HepG2 (cell line): ENCODE results near the gene TAPBP. TPM values are rescaled to one million over a fixed set of nuclear protein-coding genes. Genes with fewer than 3 reads are reported as not detected.

ENCODE experiments used
- ATF4 ChIP-seq, 2 experiments: fragments of 450-650 bp in 1 of 2; sonication (generic) in 1 of 2; formaldehyde crosslinking; IDR thresholded peaks; 2 replicates each; pipeline versions ENCODE4 v1.5.0 to v1.8.0; 2020 to 2022; ENCODE audit warnings: mild to moderate bottlenecking in 1 of 2, missing genetic modification reagents in 1 of 2
- BRCA1 ChIP-seq: sonication (generic); formaldehyde crosslinking; IDR thresholded peaks from 2 replicates; pipeline ENCODE4 v1.4.0; 2020; ENCODE audit warnings: missing genetic modification reagents
- CCDC6 ChIP-seq: sonication (generic); formaldehyde crosslinking; IDR thresholded peaks from 2 replicates; pipeline ENCODE4 v1.8.1; 2022; ENCODE audit warnings: mild to moderate bottlenecking, missing genetic modification reagents, moderate library complexity
- CREM ChIP-seq, 2 experiments: sonication (generic) in 1 of 2; formaldehyde crosslinking in 1 of 2; IDR thresholded peaks; 2 replicates each; pipeline versions ENCODE4 v1.4.0 to v1.6.1; 2016 to 2020; ENCODE audit warnings: antibody characterized with exemption in 1 of 2, mild to moderate bottlenecking in 1 of 2, missing genetic modification reagents in 1 of 2
- IRX3 ChIP-seq: sonication (generic); formaldehyde crosslinking; IDR thresholded peaks from 2 replicates; pipeline ENCODE4 v1.8.1; 2023; ENCODE audit warnings: mild to moderate bottlenecking, low read depth, missing genetic modification reagents, borderline replicate concordance
- KDM5A ChIP-seq: fragments of 200-600 bp; sonication (generic); IDR thresholded peaks from 2 replicates; pipeline ENCODE4 v1.7.0; 2018; ENCODE audit warnings: antibody characterized with exemption, mild to moderate bottlenecking, low read length, borderline replicate concordance
- KLF9 ChIP-seq: IDR thresholded peaks from 2 replicates; pipeline ENCODE4 v1.6.1; 2016; ENCODE audit warnings: low read depth
- MAFK ChIP-seq, 2 experiments: IDR thresholded peaks in 1 of 2; conservative IDR thresholded peaks in 1 of 2; 2 replicates each; pipeline ENCODE4 v1.6.1; 2011; ENCODE audit warnings: improper control_type of control experiment in 2 of 2, low read length in 2 of 2
- MTA1 ChIP-seq: sonication (generic); formaldehyde crosslinking; IDR thresholded peaks from 2 replicates; pipeline ENCODE4 v1.4.0; 2020; ENCODE audit warnings: missing genetic modification reagents, mild to moderate bottlenecking, borderline replicate concordance
- ONECUT2 ChIP-seq: sonication (generic); formaldehyde crosslinking; IDR thresholded peaks from 2 replicates; pipeline ENCODE4 v1.4.0; 2020; ENCODE audit warnings: missing genetic modification reagents
- POLR2AphosphoS2 ChIP-seq: IDR thresholded peaks from 2 replicates; pipeline ENCODE4 v1.6.1; 2011; ENCODE audit warnings: low read depth, low read length, improper control_type of control experiment
- SAFB2 ChIP-seq: sonication (generic); formaldehyde crosslinking; IDR thresholded peaks from 2 replicates; pipeline ENCODE4 v1.5.1; 2020; ENCODE audit warnings: missing genetic modification reagents, low read depth, mild to moderate bottlenecking, borderline replicate concordance
- SMYD3 ChIP-seq: sonication (generic); formaldehyde crosslinking; IDR thresholded peaks from 2 replicates; pipeline ENCODE4 v1.8.1; 2023; ENCODE audit warnings: mild to moderate bottlenecking, missing genetic modification reagents
- SP140L ChIP-seq: sonication (generic); formaldehyde crosslinking; IDR thresholded peaks from 2 replicates; pipeline ENCODE4 v1.4.0; 2020; ENCODE audit warnings: missing genetic modification reagents, borderline replicate concordance
- TBL1XR1 ChIP-seq: fragments of 150-350 bp; IDR thresholded peaks from 2 replicates; pipeline ENCODE4 v1.6.1; 2014; ENCODE audit warnings: borderline replicate concordance, low read length; ENCODE audit not compliant: partially characterized antibody
- TCF12 ChIP-seq, 2 experiments: fragments of 450-650 bp in 1 of 2; sonication (generic) in 1 of 2; formaldehyde crosslinking in 1 of 2; IDR thresholded peaks; 2 replicates each; pipeline versions ENCODE4 v1.6.1 to v1.8.0; 2017 to 2022; ENCODE audit warnings: antibody characterized with exemption in 1 of 2, mild to moderate bottlenecking in 1 of 2, missing genetic modification reagents in 1 of 2, moderate library complexity in 1 of 2
- TMF1 ChIP-seq: sonication (generic); formaldehyde crosslinking; IDR thresholded peaks from 2 replicates; pipeline ENCODE4 v1.8.1; 2022; ENCODE audit warnings: low read depth, missing genetic modification reagents
- ZNF180 ChIP-seq: sonication (generic); formaldehyde crosslinking; IDR thresholded peaks from 2 replicates; pipeline ENCODE4 v1.4.0; 2020; ENCODE audit warnings: low read depth, missing genetic modification reagents, borderline replicate concordance
- ZNF230 ChIP-seq: sonication (generic); formaldehyde crosslinking; IDR thresholded peaks from 2 replicates; pipeline ENCODE4 v1.4.0; 2020; ENCODE audit warnings: mild to moderate bottlenecking, missing genetic modification reagents
- ZNF329 ChIP-seq: sonication (generic); formaldehyde crosslinking; IDR thresholded peaks from 2 replicates; pipeline ENCODE4 v1.9.0; 2021; ENCODE audit warnings: low read depth, mild to moderate bottlenecking, missing genetic modification reagents
- ZNF431 ChIP-seq: sonication (generic); formaldehyde crosslinking; IDR thresholded peaks from 2 replicates; pipeline ENCODE4 v1.9.0; 2022; ENCODE audit warnings: missing genetic modification reagents, low read depth, mild to moderate bottlenecking, borderline replicate concordance
- ZNF503 ChIP-seq: sonication (generic); formaldehyde crosslinking; IDR thresholded peaks from 2 replicates; pipeline ENCODE4 v1.4.0; 2020; ENCODE audit warnings: missing genetic modification reagents
- ZNF589 ChIP-seq: sonication (generic); formaldehyde crosslinking; conservative IDR thresholded peaks from 2 replicates; pipeline ENCODE4 v1.8.0; 2022; ENCODE audit warnings: mild to moderate bottlenecking, moderate library complexity, missing genetic modification reagents
- ZZZ3 ChIP-seq: sonication (generic); formaldehyde crosslinking; IDR thresholded peaks from 2 replicates; pipeline ENCODE4 v1.4.0; 2020; ENCODE audit warnings: missing genetic modification reagents, mild to moderate bottlenecking, borderline replicate concordance
- polyA plus RNA-seq, 8 experiments: library from polyadenylated mRNA; depleted of rRNA in 3 of 8; stranded (reverse) in 7 of 8; unstranded in 1 of 8; fragments of >200 nt; fragmentation: Illumina TruSeq in 4 of 8; extraction: Trizol in 4 of 8; gene quantifications; 2 replicates each; pipeline versions ENCODE4 v1.2.1 to v1.2.3, GENCODE V29; 2011 to 2016; ENCODE audit warnings: low read depth in 4 of 8, missing spikeins in 1 of 8, mixed read lengths in 1 of 8; ENCODE audit not compliant: insufficient read depth in 1 of 8
- total RNA-seq, 5 experiments: library from RNA; depleted of rRNA; stranded (reverse); fragments of >200 nt; fragmentation: Illumina TruSeq; extraction: Trizol; gene quantifications; 2 replicates each; pipeline ENCODE4 v1.2.3, GENCODE V29; 2016; ENCODE audit warnings: low read depth in 1 of 5
- TF ChIP-seq, protein P1 (sequence below): sonication (generic); formaldehyde crosslinking; IDR thresholded peaks from 2 replicates; pipeline ENCODE4 v1.8.1; 2023; ENCODE audit warnings: mild to moderate bottlenecking, missing genetic modification reagents
- TF ChIP-seq, protein P2 (sequence below): sonication (generic); formaldehyde crosslinking; IDR thresholded peaks from 2 replicates; pipeline ENCODE4 v1.4.0; 2020; ENCODE audit warnings: missing genetic modification reagents

The TAPBP gene
- total and polyA plus RNA-seq, 2 of the 13 experiments (the other 11 are each of a cell fraction or from before 2014, with no cell fraction given) = 27.4 to 32.3 TPM

GRCh38 chr6:33298773-33299236 is 15.1 kb downstream of the TAPBP start, which contains the start of gene RGL2 (continued):
- TF ChIP-seq ZNF329 (CRISPR knock-in tag) (no peak), ZNF589 (no peak), KDM5A (no peak), BRCA1 (CRISPR knock-in tag) (no peak), TBL1XR1 (no peak), ATF4 (CRISPR knock-in tag; IDR thresholded peaks at IDR 0.05) (no peak), ZNF503 (no peak), ONECUT2 (CRISPR knock-in tag) (no peak), ZNF180 (CRISPR knock-in tag) (no peak), POLR2AphosphoS2 (no peak), TCF12 (IDR thresholded peaks at IDR 0.05) (no peak), TCF12 (CRISPR knock-in tag; IDR thresholded peaks at IDR 0.05) (no peak), SP140L (CRISPR knock-in tag) (no peak), CCDC6 (CRISPR knock-in tag) (no peak), MTA1 (no peak), MAFK (conservative IDR thresholded peaks at IDR 0.05 in 1 of 2, IDR thresholded peaks at IDR 0.05 in 1 of 2; ENCODE audit: low read length in 2 of 2) (no peak), ZNF431 (CRISPR knock-in tag) (no peak), KLF9 (no peak), ZZZ3 (CRISPR knock-in tag) (0 out of 2 replicates have a peak, but pooled peaks have one; percentile 15), SAFB2 (CRISPR knock-in tag) (no peak), TMF1 (CRISPR knock-in tag) (no peak), SMYD3 (no peak), ZNF230 (CRISPR knock-in tag) (no peak), CREM (IDR thresholded peaks at IDR 0.05) (no peak), CREM (CRISPR knock-in tag; IDR thresholded peaks at IDR 0.05) (no peak), IRX3 (CRISPR knock-in tag) (no peak)
- TF ChIP-seq, protein P1, sequence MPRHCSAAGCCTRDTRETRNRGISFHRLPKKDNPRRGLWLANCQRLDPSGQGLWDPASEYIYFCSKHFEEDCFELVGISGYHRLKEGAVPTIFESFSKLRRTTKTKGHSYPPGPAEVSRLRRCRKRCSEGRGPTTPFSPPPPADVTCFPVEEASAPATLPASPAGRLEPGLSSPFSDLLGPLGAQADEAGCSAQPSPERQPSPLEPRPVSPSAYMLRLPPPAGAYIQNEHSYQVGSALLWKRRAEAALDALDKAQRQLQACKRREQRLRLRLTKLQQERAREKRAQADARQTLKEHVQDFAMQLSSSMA = no peak
- TF ChIP-seq, protein P2, sequence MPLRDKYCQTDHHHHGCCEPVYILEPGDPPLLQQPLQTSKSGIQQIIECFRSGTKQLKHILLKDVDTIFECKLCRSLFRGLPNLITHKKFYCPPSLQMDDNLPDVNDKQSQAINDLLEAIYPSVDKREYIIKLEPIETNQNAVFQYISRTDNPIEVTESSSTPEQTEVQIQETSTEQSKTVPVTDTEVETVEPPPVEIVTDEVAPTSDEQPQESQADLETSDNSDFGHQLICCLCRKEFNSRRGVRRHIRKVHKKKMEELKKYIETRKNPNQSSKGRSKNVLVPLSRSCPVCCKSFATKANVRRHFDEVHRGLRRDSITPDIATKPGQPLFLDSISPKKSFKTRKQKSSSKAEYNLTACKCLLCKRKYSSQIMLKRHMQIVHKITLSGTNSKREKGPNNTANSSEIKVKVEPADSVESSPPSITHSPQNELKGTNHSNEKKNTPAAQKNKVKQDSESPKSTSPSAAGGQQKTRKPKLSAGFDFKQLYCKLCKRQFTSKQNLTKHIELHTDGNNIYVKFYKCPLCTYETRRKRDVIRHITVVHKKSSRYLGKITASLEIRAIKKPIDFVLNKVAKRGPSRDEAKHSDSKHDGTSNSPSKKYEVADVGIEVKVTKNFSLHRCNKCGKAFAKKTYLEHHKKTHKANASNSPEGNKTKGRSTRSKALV (CRISPR knock-in tag) = no peak
